ENCODE measurements around the gene HIP1R. TPM values are rescaled to one million over a fixed set of nuclear protein-coding genes. Genes with fewer than 3 reads are reported as not detected.

HIP1R gene
- total RNA-seq, 4 donors from 2014 or later = 162 to 289 (median 200) TPM

DNA sequence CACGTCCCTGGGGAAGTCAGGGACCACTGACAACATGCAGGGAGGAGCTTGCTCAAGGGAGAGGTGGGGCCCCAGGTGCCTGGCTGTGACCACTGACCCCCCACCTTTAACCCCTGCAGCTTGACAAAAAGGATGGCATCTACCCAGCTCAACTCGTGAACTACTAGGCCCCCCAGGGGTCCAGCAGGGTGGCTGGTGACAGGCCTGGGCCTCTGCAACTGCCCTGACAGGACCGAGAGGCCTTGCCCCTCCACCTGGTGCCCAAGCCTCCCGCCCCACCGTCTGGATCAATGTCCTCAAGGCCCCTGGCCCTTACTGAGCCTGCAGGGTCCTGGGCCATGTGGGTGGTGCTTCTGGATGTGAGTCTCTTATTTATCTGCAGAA is 26.3 kb downstream of the HIP1R start:
- DNase-seq (ENCODE audit: low spot score in 2 of 2) = peak in 1 of 2 donors; percentile 80
- H3K36me3 ChIP-seq = peaks cover 53% of the 10 kb centered on the region
- H3K9me3 ChIP-seq = no peaks in the 10 kb centered on the region
- 60% methylated on average over 1 of the region's 5 CpGs for WGBS
- no peak overlapping the region for H3K27ac ChIP-seq
- no peak for TF ChIP-seq POLR2AphosphoS5 (IDR thresholded peaks at IDR 0.05)
- TF ChIP-seq, protein P1, sequence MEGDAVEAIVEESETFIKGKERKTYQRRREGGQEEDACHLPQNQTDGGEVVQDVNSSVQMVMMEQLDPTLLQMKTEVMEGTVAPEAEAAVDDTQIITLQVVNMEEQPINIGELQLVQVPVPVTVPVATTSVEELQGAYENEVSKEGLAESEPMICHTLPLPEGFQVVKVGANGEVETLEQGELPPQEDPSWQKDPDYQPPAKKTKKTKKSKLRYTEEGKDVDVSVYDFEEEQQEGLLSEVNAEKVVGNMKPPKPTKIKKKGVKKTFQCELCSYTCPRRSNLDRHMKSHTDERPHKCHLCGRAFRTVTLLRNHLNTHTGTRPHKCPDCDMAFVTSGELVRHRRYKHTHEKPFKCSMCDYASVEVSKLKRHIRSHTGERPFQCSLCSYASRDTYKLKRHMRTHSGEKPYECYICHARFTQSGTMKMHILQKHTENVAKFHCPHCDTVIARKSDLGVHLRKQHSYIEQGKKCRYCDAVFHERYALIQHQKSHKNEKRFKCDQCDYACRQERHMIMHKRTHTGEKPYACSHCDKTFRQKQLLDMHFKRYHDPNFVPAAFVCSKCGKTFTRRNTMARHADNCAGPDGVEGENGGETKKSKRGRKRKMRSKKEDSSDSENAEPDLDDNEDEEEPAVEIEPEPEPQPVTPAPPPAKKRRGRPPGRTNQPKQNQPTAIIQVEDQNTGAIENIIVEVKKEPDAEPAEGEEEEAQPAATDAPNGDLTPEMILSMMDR (IDR thresholded peaks at IDR 0.05) = no peak
- TF ChIP-seq POLR2A (IDR thresholded peaks at IDR 0.05) = no peak
- no peak for TF ChIP-seq EP300 (IDR thresholded peaks at IDR 0.05)
- no peak overlapping the region for H3K4me3 ChIP-seq
- H3K4me1 ChIP-seq = peaks cover 33% of the 10 kb centered on the region
- no peaks in the 10 kb centered on the region for H3K27me3 ChIP-seq

DNA sequence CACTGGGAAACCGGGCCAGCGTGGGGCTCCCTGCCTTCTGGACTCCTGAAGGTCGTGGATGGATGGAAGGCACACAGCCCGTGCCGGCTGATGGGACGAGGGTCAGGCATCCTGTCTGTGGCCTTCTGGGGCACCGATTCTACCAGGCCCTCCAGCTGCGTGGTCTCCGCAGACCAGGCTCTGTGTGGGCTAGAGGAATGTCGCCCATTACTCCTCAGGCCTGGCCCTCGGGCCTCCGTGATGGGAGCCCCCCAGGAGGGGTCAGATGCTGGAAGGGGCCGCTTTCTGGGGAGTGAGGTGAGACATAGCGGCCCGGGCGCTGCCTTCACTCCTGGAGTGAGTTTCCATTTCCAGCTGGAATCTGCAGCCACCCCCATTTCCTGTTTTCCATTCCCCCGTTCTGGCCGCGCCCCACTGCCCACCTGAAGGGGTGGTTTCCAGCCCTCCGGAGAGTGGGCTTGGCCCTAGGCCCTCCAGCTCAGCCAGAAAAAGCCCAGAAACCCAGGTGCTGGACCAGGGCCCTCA is 26.9 kb downstream of the HIP1R start:
- Histone ChIP-seq H3K36me3 (peaks cover 53% of the 10 kb centered on the region), H3K27me3 (no peaks in the 10 kb centered on the region), H3K9me3 (no peaks in the 10 kb centered on the region), H3K4me1 (peaks cover 38% of the 10 kb centered on the region), H3K27ac (peak overlapping the region; percentile 56), H3K4me3 (no peak overlapping the region)
- WGBS = 47% methylated on average over 14 of the region's 20 CpGs
- TF ChIP-seq, protein P1 (IDR thresholded peaks at IDR 0.05) = no peak
- TF ChIP-seq POLR2A (IDR thresholded peaks at IDR 0.05) (no peak), POLR2AphosphoS5 (IDR thresholded peaks at IDR 0.05) (no peak), EP300 (IDR thresholded peaks at IDR 0.05) (no peak)
- peak; percentile 66 to 73 for DNase-seq (ENCODE audit: low spot score in 2 of 2)

DNA sequence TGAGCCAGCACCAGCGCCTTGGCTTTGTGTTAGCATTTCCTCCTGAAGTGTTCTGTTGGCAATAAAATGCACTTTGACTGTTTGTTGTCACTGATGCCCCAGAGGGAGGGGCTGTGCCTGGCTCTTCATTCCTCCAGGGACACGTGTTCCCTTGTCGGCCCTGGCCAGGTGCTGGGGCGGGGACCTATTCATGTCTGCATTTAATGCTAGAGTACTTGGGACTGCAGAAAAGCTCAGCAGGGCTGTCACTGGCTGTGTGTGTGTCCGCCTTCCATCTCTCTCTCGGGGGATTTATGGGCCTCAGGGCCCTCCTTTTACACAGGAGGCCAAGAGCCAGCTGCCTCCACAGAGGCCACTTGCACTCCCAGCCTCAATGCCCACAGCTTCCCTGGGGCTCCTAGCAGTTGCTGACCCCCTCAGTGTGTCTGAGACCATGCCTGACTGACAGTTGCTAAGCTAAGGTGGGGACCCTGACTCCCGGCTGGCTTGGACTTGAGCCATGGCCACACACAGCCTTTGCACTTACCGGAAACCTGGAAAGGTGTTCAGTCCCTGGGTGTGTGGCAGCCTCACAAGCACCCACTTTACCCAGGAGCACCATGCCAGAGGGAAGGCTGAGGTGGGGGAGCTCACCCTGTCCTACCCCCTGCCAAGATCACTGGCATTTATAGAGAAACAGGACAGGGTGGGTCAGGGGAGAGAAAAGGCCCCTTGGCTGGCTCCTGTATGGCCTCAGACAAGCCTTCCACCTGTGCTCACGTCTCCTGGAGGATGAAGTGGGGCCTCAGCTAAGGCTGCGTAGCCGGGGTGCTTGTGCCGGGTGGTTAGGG is 27.8 kb downstream of the HIP1R start:
- TF ChIP-seq POLR2AphosphoS5 (IDR thresholded peaks at IDR 0.05) = peak in 1 of 3 donors; percentile 30
- TF ChIP-seq, protein P1 (IDR thresholded peaks at IDR 0.05) = no peak
- Histone ChIP-seq H3K4me1 (peaks cover 46% of the 10 kb centered on the region), H3K36me3 (peaks cover 53% of the 10 kb centered on the region), H3K9me3 (no peaks in the 10 kb centered on the region), H3K4me3 (no peak overlapping the region), H3K27ac (peak overlapping the region; percentile 12), H3K27me3 (no peaks in the 10 kb centered on the region)
- 58% methylated on average over 6 of the region's 12 CpGs for WGBS
- peak in 1 of 2 donors; percentile 85 for DNase-seq (ENCODE audit: low spot score in 2 of 2)

DNA sequence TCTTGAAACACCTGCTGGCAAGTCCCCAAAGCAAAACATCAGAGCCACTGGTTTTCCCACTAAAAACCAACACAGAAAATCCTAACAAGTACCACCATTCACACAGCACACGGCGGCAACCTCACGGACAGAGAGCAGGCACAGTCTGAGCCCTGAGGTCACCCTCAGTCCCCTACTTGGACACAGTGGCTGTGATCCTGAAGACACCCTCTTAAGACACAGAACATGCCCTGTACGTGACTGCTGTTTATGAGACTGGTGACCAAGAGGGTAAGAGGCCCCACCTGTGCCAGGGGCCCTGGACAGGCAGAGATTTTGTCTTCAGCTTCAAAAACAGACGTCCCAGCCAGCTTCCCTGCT is 29.6 kb downstream of the HIP1R start:
- Histone ChIP-seq H3K27me3 (no peaks in the 10 kb centered on the region), H3K9me3 (no peaks in the 10 kb centered on the region), H3K27ac (peak overlapping the region; percentile 10), H3K4me3 (no peak overlapping the region), H3K4me1 (peaks cover 57% of the 10 kb centered on the region), H3K36me3 (peaks cover 53% of the 10 kb centered on the region)
- no peak for DNase-seq (ENCODE audit: low spot score in 2 of 2)
- TF ChIP-seq POLR2A (IDR thresholded peaks at IDR 0.05) = no peak
- TF ChIP-seq, protein P1 (IDR thresholded peaks at IDR 0.05) = no peak
- no peak for TF ChIP-seq POLR2AphosphoS5 (IDR thresholded peaks at IDR 0.05)
- TF ChIP-seq EP300 (IDR thresholded peaks at IDR 0.05) = no peak
- 94% methylated on average over 2 of the region's 5 CpGs for WGBS

Measured in suprapubic skin (tissue), 4 donors.